ENCODE data around the gene ZP3.
"Not testable (repeated sequence)": the region's sequence is repeated elsewhere in the genome, so short reads cannot be mapped to it uniquely, and the experiment has no call there.

ZP3 gene

DNA sequence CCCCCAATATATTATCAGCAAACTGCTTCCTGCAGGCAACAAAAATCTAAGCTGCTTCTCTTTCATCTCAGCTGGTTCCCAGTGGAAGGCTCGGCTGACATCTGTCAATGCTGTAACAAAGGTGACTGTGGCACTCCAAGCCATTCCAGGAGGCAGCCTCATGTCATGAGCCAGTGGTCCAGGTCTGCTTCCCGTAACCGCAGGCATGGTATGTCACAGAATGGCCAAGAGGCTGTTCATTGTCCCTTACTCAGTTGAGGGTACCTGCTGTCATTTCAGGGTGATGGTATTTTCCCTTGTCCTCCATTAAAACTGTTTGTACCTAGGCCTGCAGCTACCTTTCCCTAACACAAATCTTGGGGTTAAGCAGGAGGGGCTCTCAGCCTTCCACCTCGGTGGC lies 15.7 kb downstream of the ZP3 start:
- not testable (repeated sequence) for DNase-seq (ENCODE audit: low read depth, low spot score)

DNA sequence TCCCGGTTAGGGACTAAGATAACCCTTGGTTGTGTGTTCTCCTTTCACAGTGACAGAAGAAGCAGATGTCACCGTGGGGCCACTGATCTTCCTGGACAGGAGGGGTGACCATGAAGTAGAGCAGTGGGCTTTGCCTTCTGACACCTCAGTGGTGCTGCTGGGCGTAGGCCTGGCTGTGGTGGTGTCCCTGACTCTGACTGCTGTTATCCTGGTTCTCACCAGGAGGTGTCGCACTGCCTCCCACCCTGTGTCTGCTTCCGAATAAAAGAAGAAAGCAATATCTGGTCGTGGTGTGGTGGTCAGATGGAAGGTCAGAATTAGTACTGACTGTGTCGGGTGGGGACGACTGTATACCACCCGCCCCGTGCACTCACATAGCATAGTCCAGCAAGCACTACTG lies 17.0 kb downstream of the ZP3 start:
- not testable (repeated sequence) for DNase-seq (ENCODE audit: low read depth, low spot score)

GRCh38 chr7:76442664-76443446 lies 18.1 kb downstream of the ZP3 start:
- not testable (repeated sequence) for DNase-seq (ENCODE audit: low read depth, low spot score)

- DNase-seq (ENCODE audit: low read depth, low spot score), result not testable (repeated sequence)
These were observed 19.1 kb downstream of the ZP3 start for GRCh38 chr7:76443846-76444245.

GRCh38 chr7:76445577-76446008 lies 20.8 kb downstream of the ZP3 start:
- DNase-seq (ENCODE audit: low read depth, low spot score), result not testable (repeated sequence)

DNA sequence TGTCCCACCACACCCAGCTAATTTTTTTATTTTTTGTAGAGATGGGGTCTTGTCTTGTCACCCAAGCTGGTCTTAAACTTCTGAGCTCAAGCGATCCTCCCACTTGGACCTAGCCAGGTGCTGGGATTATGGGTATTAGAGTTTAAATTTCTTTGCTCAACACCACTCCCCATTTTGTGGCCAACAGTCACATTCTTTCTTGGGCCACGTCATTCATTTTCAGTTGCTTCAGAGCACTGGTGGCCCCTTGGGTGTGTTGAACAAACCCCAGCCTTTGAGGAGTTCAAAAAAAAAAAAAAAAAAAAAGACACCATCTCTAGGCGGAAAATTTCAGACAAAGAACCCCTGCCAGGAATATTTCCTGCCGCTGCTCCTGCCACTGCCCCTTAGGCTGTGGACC lies 32.3 kb downstream of the ZP3 start:
- DNase-seq (ENCODE audit: low read depth, low spot score), result not testable (repeated sequence)

DNA sequence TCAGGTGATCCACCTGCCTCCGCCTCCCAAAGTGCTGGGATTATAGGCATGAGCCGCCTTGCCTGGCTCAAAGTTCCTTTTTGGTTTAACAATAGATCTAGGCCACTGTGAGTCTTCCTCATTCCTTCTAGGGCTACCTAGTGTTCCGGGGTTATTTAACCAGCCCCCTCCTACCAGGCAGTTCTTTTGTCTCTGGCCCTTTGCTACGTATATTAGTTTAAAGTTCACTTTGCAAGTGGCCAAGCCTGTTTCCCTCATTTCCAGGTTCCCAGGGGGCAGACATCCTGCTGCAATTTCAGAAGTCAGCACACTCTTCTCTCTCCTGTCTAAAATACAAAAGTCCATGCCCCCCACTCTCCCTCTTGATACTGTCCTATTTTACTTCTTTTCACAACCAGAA lies 33.8 kb downstream of the ZP3 start:
- not testable (repeated sequence) for DNase-seq (ENCODE audit: low read depth, low spot score)

- DNase-seq (ENCODE audit: low read depth, low spot score), result not testable (repeated sequence)
These were observed 36.0 kb downstream of the ZP3 start for GRCh38 chr7:76460767-76461166.

GRCh38 chr7:76461464-76462101 lies 36.8 kb downstream of the ZP3 start, which contains the start of gene DTX2:
Gene DTX2, plus strand, starts transcription at chr7:76461709. Its CDS starts 18,801 bp downstream, at chr7:76480510.
- DNase-seq (ENCODE audit: low read depth, low spot score), result not testable (repeated sequence)

DNA sequence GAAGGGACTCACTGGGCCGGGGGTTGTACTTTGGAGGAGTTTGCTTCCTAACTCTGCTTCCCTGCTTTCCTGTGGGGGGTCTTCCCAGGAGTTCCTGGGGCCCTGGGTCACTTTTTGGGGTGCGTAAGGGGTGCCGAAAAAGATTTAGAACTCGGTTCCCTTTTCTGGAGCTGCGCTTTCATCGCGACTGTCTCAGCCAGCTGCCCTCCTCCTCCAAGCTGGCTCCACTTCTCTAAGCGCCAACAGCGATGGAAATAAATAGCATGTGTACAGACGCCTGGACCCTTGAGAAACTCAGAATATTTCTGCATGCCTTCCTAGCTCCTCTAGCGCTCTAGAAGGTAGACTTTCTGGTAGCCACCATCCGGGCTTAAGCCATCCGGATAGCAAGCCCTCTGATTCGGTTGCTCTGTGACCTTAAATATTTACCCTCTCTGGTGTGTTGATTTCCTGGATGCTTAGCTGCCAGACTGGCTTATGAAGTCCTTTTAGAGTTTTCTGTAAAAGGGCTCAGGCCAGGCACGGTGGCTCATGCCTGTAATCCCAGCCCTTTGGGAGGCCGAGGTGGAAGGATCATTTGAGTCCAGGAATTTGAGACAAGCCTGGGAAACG lies 37.6 kb downstream of the ZP3 start:
- DNase-seq (ENCODE audit: low read depth, low spot score), result not testable (repeated sequence)

- DNase-seq (ENCODE audit: low read depth, low spot score), result not testable (repeated sequence)
These were observed 40.2 kb downstream of the ZP3 start for GRCh38 chr7:76464959-76465358.

DNA sequence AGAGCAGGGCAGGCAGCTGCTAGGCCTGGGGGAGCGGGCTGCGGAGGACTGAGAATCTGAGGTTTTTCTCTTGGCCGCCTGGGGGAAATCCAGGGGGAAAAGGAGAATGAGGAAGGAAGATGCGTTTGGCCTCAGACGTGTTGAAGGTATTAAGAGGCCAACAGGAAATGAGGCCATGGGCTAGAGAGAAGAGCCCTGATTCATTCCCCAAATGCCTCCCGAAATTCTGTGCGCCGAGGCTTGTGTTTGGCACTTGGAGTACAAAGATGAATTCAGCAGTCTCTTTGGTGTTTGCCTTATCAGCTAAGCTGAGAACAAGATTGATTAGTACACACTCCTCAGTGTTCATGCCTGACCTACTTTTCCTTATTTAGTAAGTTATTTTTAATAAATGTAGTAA lies 41.2 kb downstream of the ZP3 start:
- DNase-seq (ENCODE audit: low read depth, low spot score), result not testable (repeated sequence)

DNA sequence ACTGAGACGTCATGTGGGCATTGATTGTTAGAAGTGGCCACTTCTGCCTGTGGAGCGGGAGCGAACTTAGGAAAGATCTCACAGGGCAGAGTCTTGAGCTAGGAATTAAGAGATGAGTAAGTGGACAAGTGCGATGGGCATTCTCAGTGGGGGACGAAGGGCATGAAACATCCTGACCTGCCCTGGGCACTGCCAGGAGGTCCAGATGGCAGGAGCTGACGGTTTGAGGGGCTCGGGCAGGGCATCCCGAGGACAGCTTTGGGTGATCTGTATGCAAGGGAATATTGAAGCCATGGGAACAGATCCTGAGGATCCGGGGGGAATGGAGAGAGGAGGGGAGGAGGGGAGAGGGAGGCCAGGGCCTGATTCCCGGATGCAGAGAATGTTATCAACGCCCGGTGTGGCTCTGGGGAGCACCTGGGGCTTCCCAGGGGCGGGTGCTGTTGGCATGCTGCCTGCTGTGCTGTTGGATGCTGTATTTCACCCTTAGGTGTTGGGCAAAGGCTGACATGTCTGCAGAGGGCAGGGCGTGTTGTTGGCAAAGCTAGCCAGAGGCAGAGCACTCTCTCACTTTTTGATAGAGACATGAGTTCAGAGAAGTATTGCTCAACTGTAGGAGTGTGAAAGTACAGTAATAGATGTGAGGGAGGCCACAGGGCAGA lies 43.1 kb downstream of the ZP3 start:
- DNase-seq (ENCODE audit: low read depth, low spot score), result not testable (repeated sequence)

GRCh38 chr7:76471556-76472221 lies 46.9 kb downstream of the ZP3 start:
- DNase-seq (ENCODE audit: low read depth, low spot score), result not testable (repeated sequence)

DNA sequence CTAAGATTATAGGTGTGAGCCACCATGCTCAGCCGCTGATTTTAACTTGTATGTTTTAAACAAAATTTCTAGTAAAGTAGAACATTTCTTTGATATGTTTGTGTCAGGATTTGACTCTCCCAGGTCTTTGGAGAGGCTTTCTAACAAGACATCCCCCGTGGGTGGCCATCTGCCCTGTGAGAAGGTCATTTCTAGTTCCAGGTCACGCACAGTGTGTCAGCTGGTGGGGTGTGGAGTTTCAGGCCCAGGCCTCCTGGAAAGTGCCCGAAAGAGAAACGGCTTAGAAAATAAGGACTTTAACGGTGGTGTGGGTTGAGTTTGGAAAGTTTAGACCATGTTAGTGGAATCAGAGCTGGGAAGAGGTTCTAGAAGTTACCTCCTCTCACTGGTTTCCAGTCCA lies 48.3 kb downstream of the ZP3 start:
- not testable (repeated sequence) for DNase-seq (ENCODE audit: low read depth, low spot score)

DNA sequence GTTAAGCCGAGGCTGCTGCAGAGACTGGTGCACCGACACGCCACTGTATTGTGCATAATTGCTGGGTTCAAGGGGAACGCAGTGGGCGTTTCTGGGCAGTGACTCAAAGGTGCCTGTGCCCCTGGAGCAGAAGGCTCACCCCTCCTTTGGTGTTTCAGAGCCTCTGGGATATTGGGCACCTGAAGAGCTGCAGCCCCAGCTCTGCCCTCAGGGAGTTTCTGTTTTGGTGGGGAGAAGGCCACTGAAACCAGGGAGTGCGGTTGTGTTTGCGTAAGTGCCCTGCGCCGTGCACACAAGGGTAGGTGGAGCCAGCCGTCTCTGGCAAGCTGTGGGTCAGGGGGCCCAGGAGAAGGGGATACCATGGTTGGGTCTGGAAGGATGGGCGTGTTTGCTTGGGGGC lies 51.5 kb downstream of the ZP3 start:
- DNase-seq (ENCODE audit: low read depth, low spot score), result not testable (repeated sequence)

- DNase-seq (ENCODE audit: low read depth, low spot score), result not testable (repeated sequence)
These were observed 52.2 kb downstream of the ZP3 start for GRCh38 chr7:76476742-76477474.

DNA sequence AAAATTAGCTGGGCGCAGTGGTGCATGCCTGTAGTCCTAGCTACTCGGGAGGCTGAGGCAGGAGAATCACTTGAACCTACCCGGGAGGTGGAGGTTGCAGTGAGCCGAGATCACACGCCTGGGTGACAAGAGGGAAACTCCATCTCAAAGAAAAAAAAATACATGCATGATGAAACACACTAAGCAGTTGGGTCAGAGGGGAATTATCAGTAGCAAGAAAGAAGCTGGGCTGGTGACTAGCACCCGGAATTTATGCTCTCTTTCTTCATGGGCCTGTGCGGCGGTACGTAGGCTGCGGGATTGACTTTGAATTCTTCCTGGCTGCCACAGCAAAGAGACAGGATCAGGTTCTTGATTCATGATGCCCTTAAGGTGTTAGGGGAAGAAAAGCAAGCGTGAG lies 54.9 kb downstream of the ZP3 start:
- DNase-seq (ENCODE audit: low read depth, low spot score), result not testable (repeated sequence)

DNA sequence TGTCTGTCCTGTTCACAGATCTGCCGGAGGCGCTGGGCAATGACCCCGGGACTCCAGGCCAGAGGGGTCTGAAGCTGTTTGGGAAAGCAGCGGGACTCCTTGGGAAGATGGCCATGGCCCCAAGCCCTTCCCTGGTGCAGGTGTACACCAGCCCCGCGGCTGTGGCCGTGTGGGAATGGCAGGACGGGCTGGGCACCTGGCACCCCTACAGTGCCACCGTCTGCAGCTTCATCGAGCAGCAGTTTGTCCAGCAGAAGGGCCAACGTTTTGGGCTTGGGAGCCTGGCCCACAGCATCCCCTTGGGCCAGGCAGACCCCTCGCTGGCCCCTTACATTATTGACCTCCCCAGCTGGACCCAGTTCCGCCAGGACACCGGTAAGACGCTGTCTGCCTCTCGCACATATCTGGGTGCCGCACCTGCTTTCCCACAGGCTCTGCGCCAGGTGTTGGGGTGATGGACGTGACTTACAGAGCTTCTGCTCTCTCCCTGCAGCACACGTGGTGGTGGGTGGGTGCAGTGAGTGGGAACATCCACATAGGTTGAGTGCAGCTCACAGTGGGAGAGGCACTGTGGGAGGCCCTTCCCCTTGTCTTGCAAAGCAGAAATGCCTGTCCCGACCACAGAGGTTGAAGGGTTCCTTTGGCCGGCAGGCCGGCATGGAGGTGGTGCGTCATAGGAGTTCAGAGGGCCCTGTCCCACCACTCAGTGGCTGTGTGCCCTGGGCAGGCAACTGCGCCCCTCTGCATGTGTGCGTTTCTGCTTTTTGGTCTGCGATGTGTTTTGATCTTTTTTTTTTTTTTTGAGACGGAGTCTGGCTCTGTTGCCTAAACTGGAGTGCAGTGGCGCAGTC lies 55.9 kb downstream of the ZP3 start:
- not testable (repeated sequence) for DNase-seq (ENCODE audit: low read depth, low spot score)

- DNase-seq (ENCODE audit: low read depth, low spot score), result not testable (repeated sequence)
These were observed 57.9 kb downstream of the ZP3 start for GRCh38 chr7:76482660-76483059.
